ES-I3 (cell line): ENCODE results near the gene PCK1.

Source experiments
- H3K36me3 ChIP-seq: 2 replicates; pipeline ENCODE4 v1.6.1; 2013; ENCODE audit warnings: mild to moderate bottlenecking, low read length, control low read depth, moderate library complexity; ENCODE audit not compliant: insufficient read depth
- H3K4me1 ChIP-seq: 2 replicates; pipeline ENCODE4 v1.6.1; 2013; ENCODE audit warnings: mild to moderate bottlenecking, control low read depth, low read length; ENCODE audit not compliant: insufficient read depth
- H3K9ac ChIP-seq: 2 replicates; pipeline ENCODE4 v1.6.1; 2013; ENCODE audit warnings: low read depth, mild to moderate bottlenecking, low read length, moderate library complexity
- H3K9me3 ChIP-seq: 2 replicates; pipeline ENCODE4 v1.6.1; 2013; ENCODE audit warnings: mild to moderate bottlenecking, low read length, moderate library complexity; ENCODE audit not compliant: control insufficient read depth, insufficient read depth

PCK1 gene

DNA sequence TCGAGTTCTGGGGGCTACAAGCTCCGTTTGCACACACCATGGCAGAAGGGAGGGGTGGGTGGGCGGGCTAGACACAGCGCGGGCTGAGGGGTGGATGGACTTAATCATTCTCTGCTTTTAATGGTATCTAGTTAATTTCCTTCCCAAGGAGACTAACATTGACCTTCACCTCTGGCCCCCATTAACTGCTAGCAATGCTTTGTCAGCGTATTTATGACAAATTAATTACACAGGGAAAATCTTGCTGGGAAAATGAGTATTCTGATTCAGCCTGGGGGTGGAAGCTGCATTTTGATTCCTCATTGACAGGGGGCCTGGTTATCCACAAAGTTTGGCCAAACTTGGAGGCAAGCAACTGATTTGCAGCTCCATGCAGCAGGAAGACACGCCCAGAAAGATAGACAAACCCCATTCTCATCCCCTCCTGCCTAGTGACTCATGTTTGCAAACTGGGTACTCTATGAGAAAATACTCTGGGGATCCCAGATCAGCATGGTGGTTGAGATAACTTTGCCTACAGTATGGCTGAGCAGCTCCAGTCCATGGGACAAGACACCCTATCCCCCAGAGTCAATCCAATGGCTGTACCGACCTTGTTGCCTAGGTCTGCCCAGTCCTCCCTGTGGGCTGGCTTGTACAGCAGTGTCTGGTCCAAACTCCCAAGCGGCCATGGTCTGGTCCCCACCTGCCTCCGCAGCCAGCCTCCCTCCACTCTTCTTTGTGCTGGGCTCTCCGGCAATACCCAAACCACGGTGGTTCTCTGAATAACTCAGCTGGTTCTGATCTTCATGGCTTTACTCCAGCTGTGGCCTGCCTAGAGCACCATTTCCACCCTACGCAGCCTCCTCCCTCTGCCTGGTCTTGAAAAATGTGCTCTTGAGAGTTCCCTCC, 39.7 kb downstream of the PCK1 start:
- Histone ChIP-seq H3K4me1 (no peaks in the 10 kb centered on the region), H3K9me3 (no peaks in the 10 kb centered on the region), H3K36me3 (no peaks in the 10 kb centered on the region), H3K9ac (no peak overlapping the region)

GRCh38 chr20:57601211-57601570, 40.3 kb downstream of the PCK1 start:
- Histone ChIP-seq H3K36me3 (no peaks in the 10 kb centered on the region), H3K9ac (no peak overlapping the region), H3K4me1 (no peaks in the 10 kb centered on the region), H3K9me3 (no peaks in the 10 kb centered on the region)

DNA sequence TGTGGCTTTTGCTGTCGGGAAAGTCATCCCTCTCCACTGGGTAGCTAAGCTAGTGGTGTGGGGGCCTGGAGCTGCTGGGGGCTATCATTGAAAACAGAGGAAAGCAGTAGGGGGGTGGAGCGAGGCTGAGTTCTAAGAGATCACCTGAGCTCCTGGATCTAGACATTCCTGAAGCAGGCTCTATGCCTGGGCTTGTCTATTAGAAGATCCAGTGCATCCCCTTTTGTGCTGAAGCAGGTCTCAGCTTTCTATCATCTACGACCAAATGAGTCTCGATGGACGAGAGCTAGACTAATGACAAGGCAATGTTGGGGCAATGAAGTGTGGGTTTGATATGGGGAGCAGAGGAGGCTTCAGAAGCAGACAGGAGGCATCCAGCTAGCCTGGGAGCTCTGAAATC, 40.8 kb downstream of the PCK1 start:
- Histone ChIP-seq H3K4me1 (no peaks in the 10 kb centered on the region), H3K9me3 (no peaks in the 10 kb centered on the region), H3K9ac (no peak overlapping the region), H3K36me3 (no peaks in the 10 kb centered on the region)

- H3K9me3 ChIP-seq = no peaks in the 10 kb centered on the region
- no peaks in the 10 kb centered on the region for H3K36me3 ChIP-seq
- no peaks in the 10 kb centered on the region for H3K4me1 ChIP-seq
- H3K9ac ChIP-seq = no peak overlapping the region
Observed at GRCh38 chr20:57603120-57603519, 42.2 kb downstream of the PCK1 start.

- no peaks in the 10 kb centered on the region for H3K36me3 ChIP-seq
- no peak overlapping the region for H3K9ac ChIP-seq
- no peaks in the 10 kb centered on the region for H3K9me3 ChIP-seq
- no peaks in the 10 kb centered on the region for H3K4me1 ChIP-seq
Observed at GRCh38 chr20:57605045-57605444, 44.1 kb downstream of the PCK1 start.

- Histone ChIP-seq H3K36me3 (no peaks in the 10 kb centered on the region), H3K4me1 (no peaks in the 10 kb centered on the region), H3K9ac (no peak overlapping the region), H3K9me3 (no peaks in the 10 kb centered on the region)
Observed at GRCh38 chr20:57605878-57606277, 45.0 kb downstream of the PCK1 start.

- no peaks in the 10 kb centered on the region for H3K36me3 ChIP-seq
- H3K9ac ChIP-seq = no peak overlapping the region
- H3K4me1 ChIP-seq = no peaks in the 10 kb centered on the region
- no peaks in the 10 kb centered on the region for H3K9me3 ChIP-seq
Observed at GRCh38 chr20:57608516-57608915, 47.6 kb downstream of the PCK1 start.

DNA sequence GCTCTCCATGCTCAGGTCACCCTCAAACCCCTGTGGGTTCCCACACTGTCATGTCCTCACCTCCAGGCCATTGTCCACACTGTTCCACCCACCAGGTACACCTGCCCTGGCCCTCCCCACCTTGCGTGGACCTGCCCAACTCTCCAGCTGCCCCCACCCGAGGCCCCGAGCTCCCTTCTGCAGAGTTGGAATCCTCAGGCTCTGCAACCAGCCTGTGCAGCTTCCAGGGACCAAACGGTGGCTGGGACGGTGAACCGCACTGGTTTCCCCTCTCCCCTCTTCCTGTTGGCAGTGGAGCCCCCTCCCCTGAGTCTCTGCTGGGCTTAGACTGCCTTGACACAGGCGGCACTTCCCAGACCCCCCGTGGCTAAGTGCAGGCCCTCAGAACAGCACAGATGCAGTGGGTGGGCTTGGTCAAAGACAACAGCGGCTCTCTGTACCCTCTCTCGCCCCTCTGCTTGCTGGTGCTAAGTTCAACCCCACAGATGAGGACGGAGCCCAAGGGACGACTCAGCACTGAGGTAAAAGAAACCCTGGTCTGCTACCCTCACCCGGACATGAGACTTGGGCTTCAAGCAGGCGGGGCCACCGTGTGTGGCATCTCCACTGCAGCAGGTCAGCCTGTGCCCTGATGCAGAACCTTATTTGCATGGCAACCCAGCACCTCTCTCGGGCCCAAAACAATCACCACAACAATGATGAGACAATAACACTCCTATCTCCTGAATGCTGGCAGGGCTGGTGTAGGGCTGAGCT, 48.4 kb downstream of the PCK1 start:
- Histone ChIP-seq H3K9me3 (no peaks in the 10 kb centered on the region), H3K36me3 (no peaks in the 10 kb centered on the region), H3K9ac (no peak overlapping the region), H3K4me1 (no peaks in the 10 kb centered on the region)

- Histone ChIP-seq H3K36me3 (no peaks in the 10 kb centered on the region), H3K9ac (no peak overlapping the region), H3K4me1 (no peaks in the 10 kb centered on the region), H3K9me3 (no peaks in the 10 kb centered on the region)
Observed at GRCh38 chr20:57609842-57610167, 48.9 kb downstream of the PCK1 start.

DNA sequence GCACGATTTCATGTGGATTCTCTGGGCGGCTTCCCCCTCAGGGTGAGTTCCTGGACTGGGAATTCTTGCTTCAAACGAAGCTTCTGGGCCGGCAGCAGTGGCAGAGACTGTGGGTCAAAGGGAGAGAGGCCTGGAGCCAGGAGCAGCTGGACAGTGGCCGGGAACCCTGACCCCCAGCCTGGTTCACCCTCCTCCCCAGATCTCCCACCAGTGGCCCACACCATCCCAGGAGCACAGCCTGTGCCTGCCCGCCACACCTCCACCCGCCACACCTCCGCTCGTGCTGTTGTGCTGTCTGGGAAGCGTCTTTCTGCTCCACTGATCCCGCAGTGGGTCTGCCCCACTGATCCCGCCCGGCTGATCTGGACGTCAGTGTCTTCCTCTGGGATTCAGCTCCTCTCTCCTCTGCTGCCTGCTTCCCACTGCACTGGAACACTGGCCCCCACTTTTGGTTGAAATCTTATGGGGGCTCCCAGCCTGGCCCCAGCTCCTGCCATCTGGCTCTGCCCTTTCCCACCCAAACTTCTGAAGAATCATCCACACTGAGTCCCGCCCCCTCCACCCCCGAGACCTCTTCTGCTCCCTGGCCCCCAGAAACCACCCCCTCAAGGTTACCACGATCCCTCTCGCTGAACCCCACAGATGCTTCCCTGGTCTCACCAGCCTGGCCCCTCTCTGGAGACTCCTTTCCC, 49.5 kb downstream of the PCK1 start:
- no peaks in the 10 kb centered on the region for H3K9me3 ChIP-seq
- H3K9ac ChIP-seq = no peak overlapping the region
- no peaks in the 10 kb centered on the region for H3K4me1 ChIP-seq
- H3K36me3 ChIP-seq = no peaks in the 10 kb centered on the region

DNA sequence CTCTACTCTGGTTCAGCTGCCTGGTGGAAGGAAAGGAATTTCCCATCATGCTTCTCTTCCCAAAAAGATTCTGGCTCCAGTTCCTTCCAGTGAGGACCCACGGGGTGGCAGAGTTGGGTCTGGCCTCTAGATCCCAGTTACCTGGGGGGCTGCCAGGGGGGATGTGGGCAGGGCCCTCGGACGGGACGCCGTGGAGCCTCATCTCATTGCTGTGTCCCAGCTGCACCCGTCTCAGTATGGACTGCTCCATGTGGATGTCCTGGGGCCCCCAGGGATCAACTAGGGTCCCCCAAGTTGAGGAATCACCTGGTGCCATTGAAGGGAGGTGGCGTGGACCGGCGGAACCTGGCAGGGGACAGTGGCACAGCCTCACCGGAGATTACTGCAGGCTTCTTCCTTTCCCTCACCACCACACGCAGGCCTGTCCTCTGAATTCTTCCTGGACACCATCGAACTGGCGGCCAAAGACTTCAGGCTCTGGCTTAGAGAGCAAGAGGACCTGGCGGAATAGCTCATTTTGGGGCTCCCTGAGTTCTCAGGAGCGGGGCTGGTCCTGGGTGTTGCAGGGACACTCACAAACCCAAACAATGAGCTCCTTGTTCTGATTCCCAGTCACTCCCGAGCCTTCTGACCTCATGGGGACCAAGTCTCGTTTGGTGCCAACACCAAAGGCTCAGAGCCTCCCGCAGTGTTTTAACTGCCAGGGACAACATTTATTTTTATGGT, 50.8 kb downstream of the PCK1 start:
- Histone ChIP-seq H3K9me3 (no peaks in the 10 kb centered on the region), H3K4me1 (no peaks in the 10 kb centered on the region), H3K9ac (no peak overlapping the region), H3K36me3 (no peaks in the 10 kb centered on the region)

DNA sequence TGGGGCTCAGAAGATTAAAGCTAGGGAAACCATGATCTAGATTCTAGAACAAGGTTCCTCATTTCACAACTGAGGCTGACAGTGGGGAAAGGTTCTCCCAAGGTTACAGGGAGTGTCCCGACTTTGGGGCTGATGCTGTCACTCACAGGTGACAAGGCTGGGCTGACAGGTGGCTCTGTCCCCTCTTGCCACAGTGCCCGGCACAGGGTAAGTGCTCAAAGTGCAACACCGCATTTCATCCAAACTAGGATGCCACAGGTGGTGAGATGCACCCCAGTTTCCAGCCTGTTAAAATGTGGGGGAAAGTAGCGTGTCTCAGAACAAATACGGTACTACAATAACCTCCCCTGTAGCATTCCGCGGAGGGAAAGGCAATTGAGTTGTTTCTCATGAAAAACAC, 51.5 kb downstream of the PCK1 start:
- no peak overlapping the region for H3K9ac ChIP-seq
- no peaks in the 10 kb centered on the region for H3K9me3 ChIP-seq
- no peaks in the 10 kb centered on the region for H3K36me3 ChIP-seq
- no peaks in the 10 kb centered on the region for H3K4me1 ChIP-seq

DNA sequence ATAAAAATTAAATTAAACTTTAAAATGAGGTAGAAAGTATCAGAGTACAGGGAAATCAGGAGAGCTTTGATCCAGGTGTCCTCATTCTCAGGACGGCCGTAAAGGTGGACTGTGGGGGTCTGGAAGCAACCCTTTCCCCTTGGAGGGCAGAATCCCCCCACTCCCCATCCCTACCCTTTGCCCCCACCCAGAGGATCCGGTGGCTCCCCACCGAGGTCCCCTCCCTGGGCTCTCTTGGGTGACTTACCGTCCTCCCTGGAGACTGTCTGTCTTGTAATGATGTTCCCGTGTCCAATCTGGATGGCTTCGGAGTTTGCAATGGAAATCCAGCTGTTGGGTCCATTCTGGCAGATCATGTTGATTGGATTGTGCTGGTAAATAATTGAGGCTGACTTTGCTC, 52.0 kb downstream of the PCK1 start:
- Histone ChIP-seq H3K36me3 (no peaks in the 10 kb centered on the region), H3K4me1 (peaks cover 2% of the 10 kb centered on the region; the same call in 1 of the 2 replicates), H3K9me3 (no peaks in the 10 kb centered on the region), H3K9ac (no peak overlapping the region)

GRCh38 chr20:57613481-57613921, 52.6 kb downstream of the PCK1 start:
- Histone ChIP-seq H3K9me3 (no peaks in the 10 kb centered on the region), H3K9ac (no peak overlapping the region), H3K4me1 (peaks cover 5% of the 10 kb centered on the region; the same call in 1 of the 2 replicates), H3K36me3 (no peaks in the 10 kb centered on the region)
